Fibroblast of skin of left biceps (primary cell): Measurements from ENCODE around the gene CNTNAP3B.
"Not testable (repeated sequence)": the region's sequence is repeated elsewhere in the genome, so short reads cannot be mapped to it uniquely, and the experiment has no call there.

Experiments used
- DNase-seq, 2 experiments: peaks; one replicate each; pipeline ENCODE4 v3.0.0-alpha.2; 2013; ENCODE audit warnings: low read depth in 2 of 2

Gene CNTNAP3B

GRCh38 chr9:41977965-41978600 is 151.1 kb downstream of the CNTNAP3B start:
- DNase-seq = not testable (repeated sequence)

- DNase-seq = not testable (repeated sequence)
Measured at GRCh38 chr9:41974906-41975305, 154.3 kb downstream of the CNTNAP3B start.

- not testable (repeated sequence) for DNase-seq
Measured at GRCh38 chr9:41953007-41953406, 176.2 kb downstream of the CNTNAP3B start.

GRCh38 chr9:41941738-41942137 is 187.5 kb downstream of the CNTNAP3B start:
- DNase-seq = not testable (repeated sequence)

- not testable (repeated sequence) for DNase-seq
Measured at GRCh38 chr9:41938143-41938542, 191.1 kb downstream of the CNTNAP3B start.

GRCh38 chr9:41935727-41936126 is 193.5 kb downstream of the CNTNAP3B start:
- not testable (repeated sequence) for DNase-seq

- not testable (repeated sequence) for DNase-seq
Measured at GRCh38 chr9:41929172-41929571, 200.1 kb downstream of the CNTNAP3B start.

GRCh38 chr9:41917374-41917773 is 211.9 kb downstream of the CNTNAP3B start:
- not testable (repeated sequence) for DNase-seq

- DNase-seq = not testable (repeated sequence)
Measured at GRCh38 chr9:41905488-41905887, 223.7 kb downstream of the CNTNAP3B start.

GRCh38 chr9:41902762-41903161 is 226.5 kb downstream of the CNTNAP3B start:
- not testable (repeated sequence) for DNase-seq

GRCh38 chr9:41898720-41899343 is 230.4 kb downstream of the CNTNAP3B start:
- not testable (repeated sequence) for DNase-seq

- not testable (repeated sequence) for DNase-seq
Measured at GRCh38 chr9:41874557-41874956, 254.7 kb downstream of the CNTNAP3B start.

GRCh38 chr9:41855422-41855821 is 273.8 kb downstream of the CNTNAP3B start:
- DNase-seq = not testable (repeated sequence)

GRCh38 chr9:41851848-41852740 is 277.1 kb downstream of the CNTNAP3B start:
- DNase-seq = not testable (repeated sequence)

GRCh38 chr9:41847829-41848228 is 281.4 kb downstream of the CNTNAP3B start:
- not testable (repeated sequence) for DNase-seq
